ENCODE results near the gene PGM5.

- TF ChIP-seq, protein P1, sequence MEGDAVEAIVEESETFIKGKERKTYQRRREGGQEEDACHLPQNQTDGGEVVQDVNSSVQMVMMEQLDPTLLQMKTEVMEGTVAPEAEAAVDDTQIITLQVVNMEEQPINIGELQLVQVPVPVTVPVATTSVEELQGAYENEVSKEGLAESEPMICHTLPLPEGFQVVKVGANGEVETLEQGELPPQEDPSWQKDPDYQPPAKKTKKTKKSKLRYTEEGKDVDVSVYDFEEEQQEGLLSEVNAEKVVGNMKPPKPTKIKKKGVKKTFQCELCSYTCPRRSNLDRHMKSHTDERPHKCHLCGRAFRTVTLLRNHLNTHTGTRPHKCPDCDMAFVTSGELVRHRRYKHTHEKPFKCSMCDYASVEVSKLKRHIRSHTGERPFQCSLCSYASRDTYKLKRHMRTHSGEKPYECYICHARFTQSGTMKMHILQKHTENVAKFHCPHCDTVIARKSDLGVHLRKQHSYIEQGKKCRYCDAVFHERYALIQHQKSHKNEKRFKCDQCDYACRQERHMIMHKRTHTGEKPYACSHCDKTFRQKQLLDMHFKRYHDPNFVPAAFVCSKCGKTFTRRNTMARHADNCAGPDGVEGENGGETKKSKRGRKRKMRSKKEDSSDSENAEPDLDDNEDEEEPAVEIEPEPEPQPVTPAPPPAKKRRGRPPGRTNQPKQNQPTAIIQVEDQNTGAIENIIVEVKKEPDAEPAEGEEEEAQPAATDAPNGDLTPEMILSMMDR (IDR thresholded peaks at IDR 0.05), result no peak
- TF ChIP-seq POLR2A (IDR thresholded peaks at IDR 0.05), result no peak
Measured at GRCh38 chr9:68500457-68501381, 144.3 kb downstream of the PGM5 start.
